Hematopoietic multipotent progenitor cell treated with erythropoietin and hydrocortisone succinate and interleukin-3 and kit ligand, for 6 days (in vitro differentiated cells): ENCODE results near the gene IDS.
A peak's percentile ranks its signal among the peaks of the same experiment; 100 is the strongest.

ENCODE experiments used
- DNase-seq: peaks from one replicate; pipeline ENCODE4 v3.0.0-alpha.2; 2015

The IDS gene

DNA sequence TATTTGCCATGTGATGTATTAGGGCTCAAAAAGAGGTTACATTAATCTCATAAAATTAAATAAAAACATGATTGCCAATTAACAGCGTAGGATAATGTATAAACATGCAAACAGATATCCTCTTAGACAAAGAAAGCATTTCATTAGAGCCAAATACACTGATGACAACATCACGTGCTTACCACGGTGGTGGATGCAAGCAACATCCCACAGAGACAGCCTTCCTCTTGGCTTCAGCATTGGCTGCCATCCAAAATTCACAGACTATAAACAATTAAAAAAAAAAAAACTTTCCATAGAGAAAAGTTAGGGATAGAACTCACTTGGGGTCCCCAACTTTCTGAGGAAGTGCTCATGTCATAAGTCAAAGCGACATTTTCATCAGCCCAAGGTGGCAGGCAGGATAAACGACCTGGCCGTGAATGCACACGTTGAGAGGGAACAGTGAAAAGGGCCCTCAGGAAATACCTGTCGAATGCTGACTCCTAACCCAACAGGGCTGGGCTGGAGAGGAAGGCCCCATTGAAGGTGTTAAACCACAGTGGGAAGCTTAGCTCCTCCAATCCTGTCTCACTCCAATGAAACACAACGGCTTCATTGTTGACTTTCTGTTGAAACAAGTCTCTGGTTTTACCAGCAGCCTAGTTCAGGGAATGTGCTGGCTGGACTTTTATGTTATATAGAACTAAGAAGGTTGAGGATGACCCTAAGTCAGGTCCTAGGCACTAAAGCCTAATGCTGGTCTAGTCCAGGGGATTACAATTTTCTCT lies 48.4 kb downstream of the IDS start:
- DNase-seq, result no peak

DNA sequence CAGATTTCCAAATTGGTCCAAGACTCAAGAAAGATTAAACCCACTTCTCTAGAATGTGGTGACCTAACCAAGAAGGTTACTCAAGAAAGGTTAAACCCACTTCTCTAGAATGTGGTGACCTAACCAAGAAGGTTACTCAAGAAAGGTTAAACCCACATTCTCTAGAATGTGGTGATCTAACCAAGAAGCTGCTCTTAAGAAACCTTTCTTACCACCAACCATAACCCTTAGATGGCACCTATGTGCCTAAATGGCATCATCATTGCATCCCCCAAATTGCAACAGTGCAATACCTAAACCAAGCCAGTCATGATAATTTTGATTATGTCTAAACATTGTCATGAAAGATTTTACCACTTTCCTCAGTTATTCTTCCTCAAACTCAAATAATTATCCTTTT lies 49.2 kb downstream of the IDS start:
- no peak for DNase-seq

DNA sequence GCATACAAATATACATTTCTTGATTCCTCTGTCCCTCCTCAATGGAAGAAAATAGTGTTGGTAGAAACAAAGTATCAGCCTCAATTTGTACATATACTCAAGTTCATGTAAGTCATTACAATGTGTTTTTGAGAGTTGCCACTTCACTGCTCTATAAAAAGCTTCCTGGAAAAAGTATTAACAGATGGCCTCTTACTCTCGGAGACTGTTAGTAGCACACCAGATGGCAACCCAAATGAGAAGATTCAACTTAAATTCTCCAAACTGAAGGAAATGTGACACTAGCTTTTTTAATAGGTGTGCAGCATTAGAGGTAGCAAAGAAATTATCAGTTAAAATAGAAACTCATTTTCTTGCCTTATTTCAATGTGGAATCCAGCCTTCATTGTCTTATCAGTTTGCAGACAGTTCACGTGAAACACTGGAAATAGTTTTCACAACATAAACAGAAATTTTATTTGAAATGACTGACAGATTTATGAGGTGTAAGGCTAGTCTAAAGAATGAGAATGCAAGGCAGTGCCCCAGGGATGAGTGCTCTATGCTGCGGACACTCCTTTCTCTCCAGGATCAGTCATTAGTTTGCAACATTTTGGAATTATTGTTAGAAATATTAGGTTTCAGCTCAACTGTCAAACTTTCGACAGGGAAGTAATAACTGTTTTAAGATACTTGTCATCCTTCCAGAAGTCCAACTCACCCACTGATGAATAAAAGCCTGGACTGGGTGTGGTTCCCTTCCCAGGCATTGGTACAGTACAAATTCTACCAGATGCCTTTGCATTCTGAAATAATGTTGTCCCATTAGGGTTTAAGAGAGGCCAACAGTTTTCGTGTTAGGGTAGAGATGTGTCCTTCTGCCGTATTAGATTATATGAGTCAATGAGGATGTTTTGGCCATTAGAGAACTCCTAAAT lies 50.9 kb downstream of the IDS start:
- DNase-seq, result no peak

DNA sequence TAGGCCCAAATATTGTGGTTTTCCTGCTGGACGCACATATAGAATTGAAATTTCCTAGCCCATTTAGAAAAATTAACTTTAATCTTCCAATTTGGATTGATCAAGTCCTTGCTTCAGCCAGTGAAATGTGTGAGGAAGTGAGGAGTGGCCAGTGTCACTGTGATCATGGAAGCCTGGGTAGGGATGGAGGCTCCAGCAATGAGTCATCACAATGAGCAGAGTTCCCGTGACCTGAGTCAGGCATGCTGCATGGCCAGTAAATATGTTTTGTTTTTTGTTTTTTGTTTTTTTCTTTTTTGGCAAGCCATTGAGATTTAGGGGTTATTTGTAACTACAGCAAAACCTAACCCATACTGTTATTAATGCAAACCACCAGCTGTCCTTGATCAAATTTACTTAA lies 52.1 kb downstream of the IDS start:
- DNase-seq, result no peak

- DNase-seq, result peak; percentile 62
Measured at GRCh38 chrX:149433451-149433850, 71.7 kb downstream of the IDS start.

DNA sequence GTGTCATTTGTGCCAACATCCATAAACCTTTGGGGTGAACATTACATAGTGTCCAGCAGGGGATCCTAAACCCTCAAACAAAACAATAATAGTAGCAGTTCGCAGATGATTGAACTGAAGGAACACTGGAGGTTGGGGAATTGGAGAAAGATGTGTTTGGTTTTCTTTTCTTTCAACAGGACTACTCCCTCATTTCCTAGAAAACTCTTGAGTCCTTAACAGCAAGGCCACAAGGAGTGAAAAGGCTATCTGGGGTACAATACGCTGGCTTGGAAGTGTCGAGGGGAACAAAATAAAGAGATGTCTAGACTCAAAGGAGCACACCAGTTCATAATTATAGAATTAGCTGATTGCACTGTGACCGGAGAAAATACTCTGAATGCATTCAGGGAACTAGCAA lies 72.1 kb downstream of the IDS start:
- DNase-seq, result peak; percentile 45
